HG03521 (cell line): ENCODE data around the gene DEGS1.

Source experiments
- ATAC-seq: cut with Tn5 transposase; IDR thresholded peaks from one replicate; pipeline ENCODE4 v1.9.1; 2021; ENCODE audit warnings: mild to moderate bottlenecking, moderate library complexity; ENCODE audit not compliant: unreplicated experiment

DEGS1 gene

DNA sequence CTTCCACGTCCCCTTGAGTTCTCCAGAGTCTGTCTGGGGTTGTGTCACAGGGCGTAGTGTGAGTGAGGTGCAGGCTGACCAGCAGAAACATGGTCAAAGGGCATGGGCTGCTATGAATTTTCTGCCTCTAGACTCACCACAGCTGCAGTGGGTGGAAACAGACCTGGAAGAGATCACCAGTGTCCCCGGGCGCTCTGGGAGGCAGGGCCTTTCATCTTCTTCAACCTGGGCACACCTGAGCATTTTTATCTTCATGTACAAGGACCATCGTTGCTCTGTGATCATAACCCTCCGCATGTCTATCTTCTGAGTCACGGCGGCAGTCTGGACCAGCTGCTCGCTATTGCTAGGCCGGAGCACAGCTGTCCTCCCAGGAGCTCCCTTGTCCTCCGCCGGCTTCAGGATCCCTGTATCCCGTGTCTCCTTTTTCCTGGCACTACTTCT lies 29.6 kb downstream of the DEGS1 start:
- ATAC-seq: no peak

GRCh38 chr1:224213438-224214119 lies 30.5 kb downstream of the DEGS1 start:
- ATAC-seq: no peak

DNA sequence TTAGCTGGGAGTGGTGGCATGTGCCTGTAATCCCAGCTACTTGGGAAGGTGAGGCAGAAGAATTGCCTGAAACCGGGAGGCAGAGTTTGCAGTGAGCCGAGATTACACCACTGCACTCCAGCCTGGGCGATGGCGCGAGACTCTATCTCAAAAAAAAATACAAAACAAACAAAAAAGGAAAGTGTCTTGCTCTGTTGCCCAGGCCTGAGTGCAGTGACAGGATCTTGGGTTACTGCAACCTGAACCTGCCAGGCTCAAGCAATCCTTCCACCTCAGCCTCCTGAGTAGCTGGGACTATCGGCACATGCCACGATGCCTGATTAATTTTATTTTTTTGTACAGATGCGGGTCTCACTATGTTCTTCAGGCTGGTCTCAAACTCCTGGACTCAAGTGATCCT lies 33.3 kb downstream of the DEGS1 start:
- no peak for ATAC-seq

- no peak for ATAC-seq
Measured at GRCh38 chr1:224217655-224218623, 34.9 kb downstream of the DEGS1 start.

- ATAC-seq: no peak
Measured at GRCh38 chr1:224219011-224219611, 36.1 kb downstream of the DEGS1 start.

DNA sequence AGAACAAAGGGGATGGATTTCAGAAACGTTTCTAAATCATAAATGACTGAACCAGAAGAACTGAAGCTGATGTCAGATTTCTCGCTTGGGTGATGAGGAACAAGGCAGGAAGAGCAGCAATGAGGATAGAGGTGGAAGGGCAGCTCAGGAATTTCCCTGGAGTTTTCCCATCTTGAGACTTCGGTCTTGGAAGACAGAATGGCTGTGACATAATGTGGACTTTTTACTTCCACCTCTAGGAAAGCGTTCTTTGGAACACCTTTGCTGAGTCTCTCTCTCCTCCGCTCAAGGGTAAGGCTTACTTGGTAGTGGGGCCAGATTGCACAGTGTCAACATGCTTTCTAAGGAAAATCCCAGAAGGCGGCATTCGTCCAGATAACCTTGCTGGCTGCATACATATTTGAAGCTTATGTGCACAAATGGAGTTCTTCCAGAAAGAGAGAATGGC lies 36.6 kb downstream of the DEGS1 start:
- ATAC-seq: no peak

GRCh38 chr1:224223819-224224714 lies 41.0 kb downstream of the DEGS1 start:
- ATAC-seq: no peak

GRCh38 chr1:224226849-224227502 lies 43.9 kb downstream of the DEGS1 start:
- no peak for ATAC-seq

GRCh38 chr1:224234017-224234416 lies 51.0 kb downstream of the DEGS1 start:
- no peak for ATAC-seq

- ATAC-seq: no peak
Measured at GRCh38 chr1:224235813-224236493, 52.9 kb downstream of the DEGS1 start.

DNA sequence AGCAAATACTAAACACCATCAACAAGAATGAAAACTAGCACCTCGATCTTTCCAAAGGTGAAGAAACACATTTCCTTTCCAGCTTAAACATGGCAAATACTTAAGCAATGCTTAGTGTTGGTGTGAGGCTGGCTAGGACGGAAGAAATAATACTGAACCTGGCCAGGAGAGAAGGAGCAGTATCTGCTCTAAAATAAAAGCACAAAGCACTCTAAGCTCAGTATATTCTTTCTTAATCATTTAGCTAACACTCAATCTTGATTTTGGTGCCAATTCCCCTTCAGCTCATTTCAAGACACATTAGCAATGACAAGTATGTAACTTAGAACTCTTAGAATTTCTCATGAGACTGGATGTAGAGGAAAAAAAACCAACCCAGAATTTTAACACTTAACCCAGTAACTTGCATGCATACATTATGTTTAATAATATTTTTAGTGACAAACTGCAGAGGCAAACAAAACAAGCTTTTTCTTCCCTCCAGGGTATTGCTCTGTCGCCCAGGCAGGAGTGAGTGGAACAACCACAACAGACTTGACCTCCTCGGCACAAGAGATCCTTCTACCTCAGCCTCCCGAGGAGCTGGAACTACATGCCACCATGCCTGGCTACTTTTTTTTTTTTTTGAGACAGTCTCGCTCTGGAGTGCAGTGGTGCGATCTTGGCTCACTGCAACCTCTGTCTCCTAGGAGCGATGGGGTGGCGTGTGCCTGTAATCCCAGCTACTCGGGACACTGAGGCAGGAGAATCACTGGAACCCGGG lies 54.3 kb downstream of the DEGS1 start:
- ATAC-seq: no peak

- ATAC-seq: no peak
Measured at GRCh38 chr1:224238212-224238611, 55.2 kb downstream of the DEGS1 start.

- ATAC-seq: no peak
Measured at GRCh38 chr1:224238756-224239155, 55.7 kb downstream of the DEGS1 start.
